Neuronal stem cell (in vitro differentiated cells): ENCODE measurements around the gene LRTM1.

ENCODE experiments used
- DNase-seq: peaks from one replicate; pipeline ENCODE4 v3.0.0-alpha.2; 2013; ENCODE audit warnings: low spot score
- H2AFZ ChIP-seq: one replicate; pipeline ENCODE4 v1.6.1; 2013; ENCODE audit warnings: mild to moderate bottlenecking, low read length, inconsistent platforms
- H2AK5ac ChIP-seq: 2 replicates; pipeline ENCODE4 v1.6.1; 2013; ENCODE audit warnings: low read depth, mild to moderate bottlenecking, inconsistent platforms, low read length, moderate library complexity, mixed read lengths
- H2BK120ac ChIP-seq: 2 replicates; pipeline ENCODE4 v1.6.1; 2013; ENCODE audit warnings: low read depth, mild to moderate bottlenecking, inconsistent platforms, low read length, moderate library complexity, mixed read lengths
- H2BK12ac ChIP-seq: one replicate; pipeline ENCODE4 v1.6.1; 2013; ENCODE audit warnings: low read length, inconsistent platforms
- H2BK15ac ChIP-seq: 2 replicates; pipeline ENCODE4 v1.6.1; 2013; ENCODE audit warnings: mild to moderate bottlenecking, low read length, inconsistent platforms, mixed read lengths
- H2BK5ac ChIP-seq: one replicate; pipeline ENCODE4 v1.6.1; 2013; ENCODE audit warnings: inconsistent platforms, mild to moderate bottlenecking, low read length, moderate library complexity
- H3K14ac ChIP-seq: one replicate; pipeline ENCODE4 v1.6.1; 2013; ENCODE audit warnings: low read length, inconsistent platforms
- H3K18ac ChIP-seq: 2 replicates; pipeline ENCODE4 v1.6.1; 2013; ENCODE audit warnings: low read length, inconsistent platforms
- H3K23ac ChIP-seq: 2 replicates; pipeline ENCODE4 v1.6.1; 2013; ENCODE audit warnings: low read depth, mild to moderate bottlenecking, mixed read lengths, low read length, inconsistent platforms; ENCODE audit not compliant: poor library complexity
- H3K27ac ChIP-seq: replicated peaks from 3 replicates; pipeline ENCODE4 v1.5.1; 2013; ENCODE audit warnings: low read length, inconsistent platforms
- H3K27me3 ChIP-seq, 3 experiments: 2 replicates each; pipeline ENCODE4 v1.6.1; 2013; ENCODE audit warnings: low read length in 3 of 3, mild to moderate bottlenecking in 2 of 3, inconsistent platforms in 1 of 3, low read depth in 1 of 3, mixed read lengths in 1 of 3, moderate library complexity in 1 of 3; ENCODE audit not compliant: control insufficient read depth in 3 of 3, insufficient read depth in 3 of 3
- H3K36me3 ChIP-seq, 2 donors: replicated peaks in 1 of 2; 2 replicates each; pipeline ENCODE4 v1.6.1; 2013; ENCODE audit warnings: low read length in 2 of 2; ENCODE audit not compliant: control insufficient read depth in 2 of 2, insufficient read depth in 2 of 2
- H3K4ac ChIP-seq: 2 replicates; pipeline ENCODE4 v1.6.1; 2013; ENCODE audit warnings: inconsistent platforms, mild to moderate bottlenecking, low read length, moderate library complexity
- H3K4me1 ChIP-seq, 2 donors: 1 replicate in 1 of 2; 2 replicates in 1 of 2; pipeline ENCODE4 v1.6.1; 2013; ENCODE audit warnings: low read length in 2 of 2, low read depth in 1 of 2; ENCODE audit not compliant: control insufficient read depth in 2 of 2, insufficient read depth in 1 of 2
- H3K4me2 ChIP-seq: one replicate; pipeline ENCODE4 v1.6.1; 2013; ENCODE audit warnings: mild to moderate bottlenecking, low read length, inconsistent platforms; ENCODE audit not compliant: insufficient read depth, poor library complexity, severe bottlenecking
- H3K4me3 ChIP-seq, 2 donors: 2 replicates each; pipeline ENCODE4 v1.5.1; 2013; ENCODE audit warnings: low read length in 2 of 2, mild to moderate bottlenecking in 2 of 2, inconsistent platforms in 1 of 2, moderate library complexity in 1 of 2
- H3K79me1 ChIP-seq: one replicate; pipeline ENCODE4 v1.6.1; 2013; ENCODE audit warnings: low read depth, mild to moderate bottlenecking, inconsistent platforms, low read length, moderate library complexity
- H3K9ac ChIP-seq: one replicate; pipeline ENCODE4 v1.6.1; 2013; ENCODE audit warnings: mild to moderate bottlenecking, low read depth, low read length, inconsistent platforms; ENCODE audit not compliant: poor library complexity
- H3K9me3 ChIP-seq, 2 donors: replicated peaks in 1 of 2; 2 replicates each; pipeline versions ENCODE3 to v1.6.1; 2013; ENCODE audit warnings: low read length in 2 of 2, mild to moderate bottlenecking in 2 of 2, inconsistent platforms in 1 of 2, low read depth in 1 of 2, mixed read lengths in 1 of 2, moderate library complexity in 1 of 2; ENCODE audit not compliant: control insufficient read depth in 2 of 2, insufficient read depth in 1 of 2
- H4K8ac ChIP-seq: one replicate; pipeline ENCODE4 v1.6.1; 2013; ENCODE audit warnings: low read depth, mild to moderate bottlenecking, inconsistent platforms, low read length, moderate library complexity
- H4K91ac ChIP-seq: one replicate; pipeline ENCODE4 v1.6.1; 2013; ENCODE audit warnings: low read length, low read depth, mild to moderate bottlenecking, inconsistent platforms; ENCODE audit not compliant: poor library complexity
- WGBS, 2 donors: extraction: QIAGEN DNeasy Blood & Tissue Kit; methylation state at CpG; one replicate each; pipeline ENCODE4 v1.1.7; 2013; ENCODE audit warnings: missing lambda C conversion rate in 2 of 2, mixed read lengths in 1 of 2; ENCODE audit not compliant: insufficient read length in 2 of 2, insufficient replicate concordance in 1 of 2; ENCODE audit errors: extremely low coverage in 2 of 2; 5-methylcytosine and 5-hydroxymethylcytosine counted together

The LRTM1 gene

DNA sequence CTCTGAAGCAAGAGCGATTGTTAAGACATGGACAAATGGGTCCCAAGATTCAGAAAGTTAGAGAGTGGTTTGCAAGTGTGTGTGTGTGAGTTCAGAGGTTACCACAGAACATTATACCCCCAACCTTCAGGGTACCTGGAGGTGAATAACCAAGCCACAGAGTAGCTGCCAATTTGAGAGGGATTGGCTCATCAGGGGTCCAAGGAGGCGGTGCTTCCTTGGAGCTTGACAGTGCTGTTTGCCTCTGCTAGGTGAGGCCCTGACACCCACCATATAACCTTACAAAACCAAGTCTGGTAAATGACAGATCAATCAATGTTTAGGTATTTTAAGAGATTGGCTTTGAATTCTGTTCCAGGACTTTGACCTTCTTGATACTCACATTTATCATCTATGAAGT lies 35.7 kb downstream of the LRTM1 start:
- Histone ChIP-seq H3K27ac (no peak overlapping the region), H3K4me1 (peaks cover 4 to 5% of the 10 kb centered on the region in 2 donors)
- no CpG with 5 or more reads among the region's 2 CpGs for WGBS, 2 donors

DNA sequence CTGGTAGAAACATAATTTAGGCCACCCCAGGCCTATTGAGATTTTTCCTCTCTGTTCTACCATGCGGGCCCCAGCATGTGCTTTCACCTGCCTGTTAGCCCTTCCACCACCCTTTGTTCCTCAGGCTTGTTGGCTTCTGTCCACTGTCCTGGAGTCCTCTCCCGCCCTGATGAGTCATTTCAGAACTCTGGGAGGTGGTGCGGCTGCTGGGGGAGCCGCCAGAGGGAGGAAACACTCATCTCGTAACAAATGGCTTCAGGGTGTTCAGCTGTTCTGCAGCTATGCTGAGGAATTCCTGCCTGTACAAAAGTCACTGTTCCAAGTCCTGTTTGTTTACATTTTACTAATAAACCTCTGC lies 36.3 kb downstream of the LRTM1 start:
- H2BK5ac ChIP-seq: no peak overlapping the region
- H3K27me3 ChIP-seq: no peaks in the 10 kb centered on the region
- H2AK5ac ChIP-seq: no peak overlapping the region
- H2BK120ac ChIP-seq: no peak overlapping the region
- no peaks in the 10 kb centered on the region for H3K36me3 ChIP-seq
- no peak overlapping the region for H3K23ac ChIP-seq
- DNase-seq: no peak
- H3K18ac ChIP-seq: peak overlapping the region; percentile 11
- no peak overlapping the region for H3K4me3 ChIP-seq
- no peak overlapping the region for H2BK12ac ChIP-seq
- H3K27ac ChIP-seq: no peak overlapping the region
- no peaks in the 10 kb centered on the region for H3K79me1 ChIP-seq
- H4K91ac ChIP-seq: no peak overlapping the region
- H4K8ac ChIP-seq: no peak overlapping the region
- no peaks in the 10 kb centered on the region for H3K9me3 ChIP-seq
- WGBS, 2 donors: no CpG with 5 or more reads among the region's 5 CpGs
- H3K14ac ChIP-seq: no peak overlapping the region
- H2AFZ ChIP-seq: peak overlapping the region; percentile 82
- H2BK15ac ChIP-seq: no peak overlapping the region
- no peak overlapping the region for H3K4me2 ChIP-seq
- peaks cover 4 to 5% of the 10 kb centered on the region in 2 donors for H3K4me1 ChIP-seq
- no peak overlapping the region for H3K9ac ChIP-seq
- no peak overlapping the region for H3K4ac ChIP-seq

More for the DNA sequence above, 35.7 kb downstream of the LRTM1 start:
- no peak overlapping the region for H2BK120ac ChIP-seq
- no peak overlapping the region for H3K23ac ChIP-seq
- no peaks in the 10 kb centered on the region for H3K27me3 ChIP-seq
- no peak overlapping the region for H3K4me3 ChIP-seq
- no peak overlapping the region for H2BK5ac ChIP-seq
- H3K18ac ChIP-seq: no peak overlapping the region
- H2AFZ ChIP-seq: peak overlapping the region; percentile 82
- H3K79me1 ChIP-seq: no peaks in the 10 kb centered on the region
- H4K91ac ChIP-seq: no peak overlapping the region
- no peak overlapping the region for H2BK12ac ChIP-seq
- H4K8ac ChIP-seq: no peak overlapping the region
- H2AK5ac ChIP-seq: no peak overlapping the region
- no peaks in the 10 kb centered on the region for H3K9me3 ChIP-seq
- no peak overlapping the region for H3K4me2 ChIP-seq
- no peak overlapping the region for H3K9ac ChIP-seq
- no peak overlapping the region for H2BK15ac ChIP-seq
- H3K4ac ChIP-seq: no peak overlapping the region
- no peak overlapping the region for H3K14ac ChIP-seq
- no peaks in the 10 kb centered on the region for H3K36me3 ChIP-seq
- no peak for DNase-seq

DNA sequence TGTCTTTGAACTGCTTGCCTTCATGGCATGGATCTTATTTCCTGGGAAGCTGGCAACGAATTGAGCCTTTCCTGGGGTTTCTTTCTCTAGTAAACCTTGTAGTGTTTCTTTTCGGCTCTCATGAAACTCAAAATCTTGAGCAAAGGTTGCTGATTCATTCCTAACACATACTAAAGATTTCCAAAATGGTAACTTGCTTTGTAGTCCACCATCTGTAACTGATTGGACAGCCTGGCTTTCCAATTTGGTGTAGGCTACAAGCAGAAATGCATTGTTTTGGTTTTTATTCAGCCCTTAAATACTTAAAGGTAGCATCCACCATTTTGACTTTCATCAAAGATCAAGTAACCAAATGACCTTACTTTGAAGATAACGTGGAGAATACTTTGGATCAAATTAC lies 38.1 kb downstream of the LRTM1 start:
- peaks cover 4 to 5% of the 10 kb centered on the region in 2 donors for H3K4me1 ChIP-seq
- no peak overlapping the region for H3K9ac ChIP-seq
- H3K23ac ChIP-seq: no peak overlapping the region
- no peak overlapping the region for H3K27ac ChIP-seq
- no peak overlapping the region for H3K18ac ChIP-seq
- peaks cover 0 to 4% (median 0%) of the 10 kb centered on the region in 3 experiments for H3K27me3 ChIP-seq
- no peak overlapping the region for H2BK120ac ChIP-seq
- no peak overlapping the region for H3K4ac ChIP-seq
- no peak overlapping the region for H3K4me3 ChIP-seq
- no peak overlapping the region for H2BK5ac ChIP-seq
- H2BK12ac ChIP-seq: no peak overlapping the region
- H4K91ac ChIP-seq: no peak overlapping the region
- WGBS, 2 donors: no CpG with 5 or more reads among the region's 3 CpGs
- H3K79me1 ChIP-seq: no peaks in the 10 kb centered on the region
- no peak for DNase-seq
- H2BK15ac ChIP-seq: no peak overlapping the region
- H3K9me3 ChIP-seq: no peaks in the 10 kb centered on the region
- no peaks in the 10 kb centered on the region for H3K36me3 ChIP-seq
- H4K8ac ChIP-seq: no peak overlapping the region
- no peak overlapping the region for H3K14ac ChIP-seq
- H3K4me2 ChIP-seq: no peak overlapping the region
- H2AK5ac ChIP-seq: no peak overlapping the region
- no peak overlapping the region for H2AFZ ChIP-seq

DNA sequence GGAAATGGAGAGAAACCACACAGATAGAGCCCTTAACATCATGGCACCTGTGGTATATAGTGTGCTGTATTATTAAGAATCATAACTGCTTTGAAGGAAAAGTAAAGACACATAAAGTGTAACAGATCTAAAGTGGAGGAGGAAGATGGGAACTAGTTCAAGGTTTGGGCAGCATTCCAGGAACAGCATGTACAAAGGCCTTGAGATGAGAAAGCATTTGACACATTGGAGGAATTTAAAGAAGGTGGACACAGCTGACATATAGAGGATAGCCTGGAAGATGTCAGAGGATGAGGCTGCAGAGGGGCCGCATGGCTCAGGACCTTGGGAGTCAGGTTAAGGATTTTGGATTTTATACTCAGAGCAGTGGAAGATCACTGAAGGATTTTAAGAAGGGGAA lies 39.0 kb downstream of the LRTM1 start:
- Histone ChIP-seq H3K18ac (no peak overlapping the region), H4K91ac (no peak overlapping the region), H3K4me3 (no peak overlapping the region), H3K27ac (no peak overlapping the region), H2BK120ac (no peak overlapping the region), H4K8ac (no peak overlapping the region), H3K9ac (no peak overlapping the region), H3K14ac (no peak overlapping the region), H2BK12ac (no peak overlapping the region), H2AK5ac (no peak overlapping the region), H2BK15ac (no peak overlapping the region), H3K79me1 (no peaks in the 10 kb centered on the region), H2AFZ (no peak overlapping the region), H3K9me3 (no peaks in the 10 kb centered on the region), H2BK5ac (no peak overlapping the region), H3K23ac (no peak overlapping the region), H3K27me3 (peaks cover 0 to 4% (median 0%) of the 10 kb centered on the region in 3 experiments), H3K4me1 (peaks cover 4 to 5% of the 10 kb centered on the region in 2 donors), H3K4ac (no peak overlapping the region), H3K36me3 (no peaks in the 10 kb centered on the region), H3K4me2 (no peak overlapping the region)
- WGBS, 2 donors: no CpG with 5 or more reads among the region's 1 CpG
- no peak for DNase-seq
